ENCODE results near the gene AFF1.

GRCh38 chr4:86967798-86968197 is 33.0 kb downstream of the AFF1 start:
- TF ChIP-seq POLR2A (IDR thresholded peaks at IDR 0.05) = no peak
- peak in 1 of 2 donors; percentile 28 for TF ChIP-seq POLR2AphosphoS5 (IDR thresholded peaks at IDR 0.05; ENCODE audit: insufficient read depth in 1 of 2, low read depth in 1 of 2)
